Measurements from ENCODE around the gene NBAS.
"Not testable (repeated sequence)": the region's sequence is repeated elsewhere in the genome, so short reads cannot be mapped to it uniquely, and the experiment has no call there.

Gene NBAS

DNA sequence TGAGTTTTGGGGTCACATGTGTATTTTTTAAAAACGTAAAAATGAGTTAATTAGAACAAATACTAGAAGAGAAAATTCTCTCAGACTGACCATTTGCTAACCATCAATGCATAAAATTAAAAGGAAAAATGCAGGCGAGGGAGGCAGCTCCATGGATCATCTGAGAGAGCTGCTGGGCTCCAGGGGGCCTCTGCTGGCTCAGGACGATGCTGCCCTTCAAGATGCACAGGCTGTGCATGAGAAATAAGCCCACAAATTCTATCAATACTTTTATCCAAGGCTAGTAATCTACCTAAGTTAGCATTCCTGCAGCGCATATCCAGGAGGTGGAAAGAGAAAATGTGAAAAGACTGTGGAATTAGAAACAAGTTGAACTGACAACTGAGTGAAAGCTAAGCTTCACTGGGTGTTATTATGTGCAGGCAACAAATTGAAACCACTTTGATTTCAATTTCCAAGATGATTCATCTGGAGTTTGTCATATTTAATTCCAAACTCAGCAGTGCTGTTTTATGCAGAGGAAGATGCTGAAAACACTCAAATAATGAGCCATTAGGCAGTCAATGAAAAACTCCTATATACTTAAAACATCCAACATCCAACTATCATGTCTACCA, 261.1 kb downstream of the NBAS start:
- DNase-seq = no peak

DNA sequence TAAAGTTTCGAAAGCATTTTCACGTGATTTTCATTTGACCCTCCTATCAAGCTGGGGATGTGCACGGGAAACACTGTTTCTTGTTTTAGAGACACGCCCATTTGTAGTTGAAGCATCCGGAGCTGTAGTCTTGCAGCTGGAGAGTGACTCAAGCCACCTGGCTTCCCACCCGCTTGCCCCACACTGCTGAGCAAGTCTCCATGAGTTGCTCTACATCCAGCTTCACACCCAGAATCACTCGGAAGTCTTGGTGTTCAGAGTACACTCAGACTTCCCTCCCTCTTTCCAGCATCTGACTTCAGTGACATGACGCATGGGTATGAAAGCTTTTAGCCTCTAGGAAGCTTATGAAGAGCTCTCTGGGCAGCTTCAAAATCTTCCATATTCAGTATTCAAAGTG, 262.4 kb downstream of the NBAS start:
- DNase-seq = no peak

DNA sequence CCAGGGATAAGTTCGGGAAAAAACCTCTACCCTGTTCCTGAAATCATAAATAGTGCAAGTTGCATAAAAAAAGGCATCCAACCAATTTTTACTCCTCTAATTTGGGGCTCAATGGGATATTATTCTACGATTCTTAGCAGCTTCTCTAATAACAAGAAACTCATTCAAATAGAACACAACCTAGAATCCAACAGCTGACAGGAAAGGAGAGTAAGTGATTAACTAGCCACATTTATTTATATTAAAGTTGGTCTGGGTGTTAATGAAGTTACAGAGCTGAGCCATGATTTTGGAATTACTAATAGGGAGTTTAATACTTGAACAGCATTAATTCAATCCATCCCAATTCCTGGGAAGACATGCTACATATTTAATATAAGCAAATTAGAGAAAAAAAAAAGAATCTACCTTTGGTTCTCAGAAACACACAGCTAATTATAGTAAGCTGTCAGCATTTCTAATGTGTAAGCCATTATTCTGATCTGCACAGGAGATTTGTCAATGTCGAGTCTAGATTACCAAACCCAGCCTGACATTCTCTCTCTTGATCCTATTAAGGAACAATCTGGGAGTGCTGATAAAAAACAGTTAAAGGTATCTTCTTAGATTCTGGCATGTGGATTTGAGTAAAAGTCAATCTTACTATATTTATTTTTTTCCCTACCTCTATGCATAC, 267.7 kb downstream of the NBAS start:
- no peak for DNase-seq

DNA sequence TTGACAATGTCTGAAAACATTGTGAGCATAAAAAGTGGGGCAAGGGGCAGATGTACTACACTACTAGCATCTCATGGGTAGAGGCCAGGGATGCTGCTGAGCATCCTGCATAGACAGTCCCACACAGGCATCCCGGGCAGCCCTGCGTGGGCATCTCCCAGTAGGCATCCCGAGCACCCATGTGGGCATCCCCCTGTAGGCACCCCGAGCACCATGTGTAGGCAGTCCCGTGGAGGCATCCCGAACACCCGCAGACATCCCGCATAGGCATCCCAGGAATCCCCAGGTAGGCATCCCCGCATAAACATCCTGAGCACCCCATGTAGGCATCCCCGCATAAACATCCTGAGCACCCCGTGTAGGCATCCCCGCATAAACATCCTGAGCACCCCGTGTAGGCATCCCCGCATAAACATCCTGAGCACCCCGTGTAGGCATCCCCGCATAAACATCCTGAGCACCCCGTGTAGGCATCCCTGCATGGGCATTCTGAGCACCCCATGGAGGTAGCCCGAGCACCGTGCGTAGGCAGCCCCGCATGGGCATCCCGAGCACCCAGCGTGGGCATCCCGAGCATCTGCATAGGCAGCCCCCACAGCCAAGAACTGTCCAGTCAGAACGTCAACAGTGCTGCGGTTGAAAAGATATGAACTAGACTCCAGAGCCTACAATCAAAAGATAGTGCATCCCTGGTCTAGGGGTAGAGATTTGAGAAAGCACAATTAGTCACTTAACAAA, 273.5 kb downstream of the NBAS start:
- no peak for DNase-seq

DNA sequence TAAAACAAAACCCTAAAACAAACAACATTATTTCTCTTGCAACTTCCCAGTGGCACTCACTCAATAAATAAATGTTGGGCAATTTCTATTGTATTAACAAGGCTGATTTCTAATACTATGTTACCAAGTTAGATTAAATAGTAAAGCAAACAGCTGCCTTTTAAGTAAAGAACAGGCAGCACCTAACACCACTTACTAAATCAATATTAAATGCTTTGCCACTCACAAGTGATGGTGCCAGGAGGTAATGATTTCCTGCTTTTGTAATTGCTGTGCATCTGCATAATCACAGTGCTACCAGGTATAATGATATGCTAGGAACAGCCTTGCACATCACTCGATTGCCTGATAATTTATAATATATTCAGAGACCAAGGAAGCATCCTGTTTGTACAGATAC, 276.5 kb downstream of the NBAS start:
- no peak for DNase-seq

DNA sequence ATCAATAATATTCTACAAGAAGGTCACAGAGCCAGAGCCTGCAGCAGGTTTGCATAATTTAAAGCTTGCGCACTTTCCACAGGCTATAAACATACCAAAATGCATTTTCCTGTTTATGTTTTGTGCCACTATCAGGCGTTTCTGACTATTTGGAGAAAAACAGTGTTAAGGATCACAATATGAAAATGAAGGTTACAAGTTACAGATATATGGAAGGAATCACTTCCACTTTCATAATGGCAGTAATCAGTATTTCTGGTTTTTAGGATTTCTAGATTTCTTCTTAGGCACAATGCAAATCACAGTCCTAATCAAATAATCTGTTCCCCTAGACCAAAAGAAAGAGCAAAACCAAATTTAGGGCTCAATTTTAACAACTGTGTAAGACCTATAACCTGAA, 279.5 kb downstream of the NBAS start:
- DNase-seq = no peak

DNA sequence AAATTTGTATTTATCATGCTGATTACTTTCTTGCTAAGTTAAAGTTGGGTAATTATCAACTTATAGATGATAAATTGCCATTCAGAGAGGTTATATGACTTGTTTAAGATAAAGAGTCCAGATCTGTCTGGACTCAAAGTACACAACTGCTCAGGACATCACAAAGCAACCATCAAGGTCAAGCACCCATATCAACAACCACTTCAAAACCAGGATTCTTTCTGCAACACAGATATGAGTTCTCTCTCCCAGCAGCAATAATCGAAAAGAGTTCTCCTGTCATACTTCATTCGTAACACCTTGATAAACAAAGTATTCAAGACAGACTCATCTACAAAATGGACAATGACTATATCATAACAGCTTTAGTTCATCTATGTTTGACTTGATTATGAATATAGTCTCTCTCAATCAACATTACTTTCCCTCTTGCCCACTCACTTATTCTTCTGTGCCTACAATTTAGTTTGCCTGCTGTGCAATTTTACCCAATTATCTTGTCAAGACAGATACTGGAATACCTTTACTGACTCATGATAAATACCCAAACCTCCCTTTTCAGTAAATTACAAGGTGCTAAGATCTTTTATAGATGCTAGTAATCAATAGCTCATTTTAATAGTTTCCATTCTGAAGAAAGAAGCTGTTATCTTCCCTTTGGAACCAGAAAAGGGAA, 281.8 kb downstream of the NBAS start:
- DNase-seq = no peak

DNA sequence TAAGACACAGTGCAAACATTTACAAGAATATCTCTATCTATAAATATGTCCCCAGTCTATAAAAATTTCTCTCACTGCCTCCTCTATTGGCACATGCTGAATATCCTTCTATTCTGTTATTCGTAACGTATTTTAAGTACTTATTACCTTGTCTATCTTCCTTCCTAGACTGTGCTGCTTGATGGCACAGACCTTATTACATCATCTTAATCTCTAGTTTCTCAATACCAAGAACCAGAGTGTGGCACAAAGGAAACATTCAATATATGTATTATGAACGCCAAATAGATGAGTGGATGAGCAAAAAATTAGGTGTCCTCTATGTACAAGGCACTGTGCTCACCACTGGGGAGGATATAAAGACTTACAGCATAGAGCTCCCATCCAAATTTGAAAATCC, 282.8 kb downstream of the NBAS start:
- DNase-seq = no peak

DNA sequence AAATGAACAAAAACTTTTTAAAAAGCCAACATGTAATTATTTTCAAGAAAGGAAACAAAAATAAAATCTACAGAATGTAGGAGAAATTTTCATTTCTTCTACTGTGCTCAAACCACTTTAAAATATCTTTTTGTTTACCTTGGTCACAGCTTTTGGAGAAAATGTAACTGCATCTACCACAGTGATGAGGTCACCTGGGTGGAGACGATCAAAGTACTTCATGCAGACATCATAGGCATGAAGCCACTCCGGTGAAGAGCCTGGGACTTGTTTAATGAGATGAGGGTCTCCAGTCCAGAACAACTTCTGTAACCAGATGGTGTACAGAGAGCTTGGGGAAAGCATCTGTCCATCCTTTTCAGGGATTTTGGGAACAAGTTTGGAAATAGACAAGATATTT, 285.8 kb downstream of the NBAS start:
- DNase-seq = no peak

DNA sequence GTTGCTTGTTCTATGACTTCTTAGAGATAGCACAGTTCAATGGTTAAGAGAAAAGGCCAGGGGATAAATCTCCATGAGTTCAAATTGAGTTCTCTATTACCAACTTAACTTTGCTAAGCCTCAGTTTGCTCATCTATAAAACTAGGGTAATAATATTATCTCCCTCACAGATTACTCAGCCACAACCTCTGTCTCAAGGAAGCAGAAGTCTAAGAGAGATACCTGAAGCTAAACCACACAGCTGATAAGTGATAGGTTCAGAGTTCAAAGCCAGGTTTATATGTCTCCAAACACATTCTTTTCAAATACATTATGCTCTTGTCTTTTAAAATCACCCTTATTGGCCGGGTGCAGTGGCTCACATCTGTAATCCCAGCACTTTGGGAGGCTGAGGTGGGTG, 287.7 kb downstream of the NBAS start:
- DNase-seq = peak in 1 of 5 experiments; percentile 6

DNA sequence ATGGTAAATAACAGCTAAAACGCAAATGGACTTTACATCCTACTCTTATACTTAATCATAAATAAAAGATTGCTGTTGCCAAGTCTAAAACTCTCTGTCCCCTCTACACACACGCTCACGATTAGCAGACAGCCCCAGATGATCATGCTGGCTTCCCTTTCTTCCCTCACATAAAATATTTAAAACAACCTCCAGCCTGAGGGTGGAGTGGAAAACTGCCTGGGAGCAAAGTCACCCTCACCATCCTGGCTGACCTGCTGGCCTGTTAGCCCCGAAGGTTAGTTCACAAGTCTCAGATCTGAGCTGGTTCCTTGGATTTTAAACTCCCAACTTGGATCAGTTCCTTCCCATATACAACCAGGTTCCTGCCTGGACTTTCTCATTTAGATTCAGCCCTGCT, 288.2 kb downstream of the NBAS start:
- DNase-seq = no peak

DNA sequence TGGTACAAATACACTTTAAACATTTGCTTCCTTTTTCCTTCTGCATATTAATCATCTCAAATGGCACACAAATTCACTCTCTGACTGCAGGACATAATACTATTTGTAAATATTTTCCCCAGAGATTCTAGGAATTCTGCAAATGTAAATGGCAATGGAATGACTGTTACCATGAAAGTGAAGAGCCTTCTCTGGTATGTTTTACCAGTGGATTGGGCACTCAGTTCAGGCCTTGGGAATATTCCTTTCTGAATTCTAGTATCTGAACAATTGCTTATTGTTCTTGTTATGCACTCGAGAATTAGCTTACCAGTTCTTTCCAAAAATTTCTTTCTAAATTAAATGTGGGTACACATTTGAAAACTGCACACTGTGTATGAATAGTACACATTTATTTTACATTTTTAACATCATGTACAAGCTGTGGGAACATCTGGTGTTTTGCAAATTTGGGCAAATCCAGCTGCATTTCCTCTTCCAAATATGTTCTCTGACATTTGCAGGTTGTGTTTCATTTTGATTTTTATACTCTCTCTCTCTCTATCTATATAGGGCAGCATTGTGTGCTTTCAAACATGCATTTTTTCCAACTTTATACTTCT, 289.1 kb downstream of the NBAS start:
- no peak for DNase-seq

DNA sequence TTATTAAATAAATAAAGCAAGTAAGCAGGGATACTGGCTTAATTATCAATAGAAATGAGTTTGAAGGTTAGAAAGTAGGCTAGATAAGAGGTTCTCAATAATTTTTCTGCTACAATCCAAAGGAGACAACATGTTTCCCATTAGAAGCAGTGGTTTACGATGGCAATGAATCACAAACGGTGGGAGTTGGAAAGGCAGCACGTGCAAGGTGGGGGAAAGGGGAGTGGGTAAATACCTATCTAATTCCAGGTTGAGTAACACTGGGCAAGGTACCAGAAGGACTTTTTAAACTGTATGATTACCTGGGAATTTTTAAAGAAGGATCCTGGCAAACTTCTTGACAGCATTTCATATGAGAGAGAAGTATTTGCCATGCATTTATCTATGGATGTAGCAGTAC, 289.9 kb downstream of the NBAS start:
- no peak for DNase-seq

DNA sequence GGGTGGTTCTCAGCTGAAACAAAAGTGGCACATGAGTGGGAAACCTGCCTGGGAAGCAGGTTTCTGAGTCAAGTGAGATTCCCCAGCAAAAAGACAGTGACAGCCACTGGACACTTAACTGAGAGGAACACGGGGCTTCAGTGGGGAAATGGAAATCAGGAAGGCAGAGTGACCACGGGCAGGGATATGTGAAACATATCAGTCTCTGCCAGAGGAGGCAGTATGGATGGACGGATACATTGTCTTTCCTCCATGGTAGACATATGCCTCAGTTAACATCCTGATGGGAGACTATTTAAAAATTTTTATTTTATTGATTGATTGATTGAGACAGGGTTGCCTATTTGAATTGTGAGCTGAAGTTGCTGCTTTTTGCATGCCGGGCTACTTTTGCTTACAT, 292.1 kb downstream of the NBAS start:
- DNase-seq = no peak

DNA sequence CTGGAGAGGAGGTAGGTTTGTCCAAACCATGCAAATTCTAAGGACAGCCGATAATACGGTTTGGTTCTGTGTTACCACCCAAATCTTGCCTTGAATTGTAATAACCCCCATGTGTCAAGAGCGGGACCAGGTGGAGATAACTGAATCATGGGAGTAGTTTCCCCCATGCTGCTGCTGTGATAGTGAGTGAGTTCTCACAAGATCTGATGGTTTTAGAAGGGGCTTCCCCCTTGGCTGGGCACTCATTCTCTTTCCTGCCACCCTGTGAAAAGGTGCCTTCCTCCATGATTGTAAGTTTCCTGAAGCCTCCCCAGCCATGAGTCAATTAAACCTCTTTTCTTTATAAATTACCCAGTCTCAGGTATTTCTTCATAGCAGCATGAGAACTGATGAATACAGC, 295.2 kb downstream of the NBAS start:
- no peak for DNase-seq

DNA sequence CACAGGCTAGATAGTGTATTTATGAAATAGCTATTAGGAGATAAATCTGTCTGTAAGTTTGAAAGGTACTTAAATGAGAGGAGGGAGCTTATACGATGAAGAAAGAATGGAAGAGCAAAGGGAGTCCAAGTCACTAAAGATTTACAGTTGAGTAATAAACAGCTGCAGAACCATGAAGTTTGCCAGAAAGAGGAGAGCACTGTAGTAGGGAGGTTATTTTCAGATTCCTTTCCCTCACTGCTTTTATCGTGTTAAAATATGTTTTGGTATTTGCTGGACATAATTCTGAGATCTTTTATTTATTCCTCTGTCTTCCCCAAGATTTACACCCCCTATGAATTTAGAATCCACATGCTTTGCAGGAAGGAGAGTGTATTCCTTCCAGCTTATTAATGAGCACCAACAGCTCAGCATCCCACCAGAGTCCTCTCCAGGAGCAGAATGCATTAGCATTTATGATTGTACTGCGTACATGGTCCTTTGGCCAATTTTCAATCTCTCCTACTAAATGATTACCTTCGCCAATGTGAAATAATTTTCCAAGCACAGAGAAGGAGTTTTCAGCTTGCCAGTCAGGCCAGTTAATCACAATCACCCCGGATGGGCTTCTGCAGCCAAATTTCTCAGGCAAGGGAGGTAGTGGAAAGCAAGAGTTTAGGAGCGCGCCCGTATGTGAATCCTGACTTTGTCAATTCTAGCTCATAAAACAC, 297.0 kb downstream of the NBAS start:
- DNase-seq = no peak

DNA sequence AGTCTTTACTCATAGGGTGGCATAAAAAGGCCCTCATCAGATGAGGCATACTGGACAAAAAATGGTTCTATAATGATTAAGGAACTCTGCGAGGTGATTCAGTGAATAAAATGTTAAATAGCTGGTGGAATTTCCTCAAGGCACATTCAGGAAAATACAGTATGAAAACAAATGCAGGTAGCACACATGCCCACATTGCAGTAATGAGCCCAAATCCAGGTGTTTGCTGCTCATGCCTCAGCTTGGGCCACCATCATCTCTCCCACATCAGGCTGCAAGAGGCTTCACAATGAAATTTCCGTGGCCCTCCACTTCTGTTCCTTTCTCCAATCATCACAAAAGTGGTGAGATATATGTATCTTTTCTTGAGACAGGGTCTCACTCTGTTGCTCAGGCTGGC, 298.3 kb downstream of the NBAS start:
- DNase-seq = no peak

DNA sequence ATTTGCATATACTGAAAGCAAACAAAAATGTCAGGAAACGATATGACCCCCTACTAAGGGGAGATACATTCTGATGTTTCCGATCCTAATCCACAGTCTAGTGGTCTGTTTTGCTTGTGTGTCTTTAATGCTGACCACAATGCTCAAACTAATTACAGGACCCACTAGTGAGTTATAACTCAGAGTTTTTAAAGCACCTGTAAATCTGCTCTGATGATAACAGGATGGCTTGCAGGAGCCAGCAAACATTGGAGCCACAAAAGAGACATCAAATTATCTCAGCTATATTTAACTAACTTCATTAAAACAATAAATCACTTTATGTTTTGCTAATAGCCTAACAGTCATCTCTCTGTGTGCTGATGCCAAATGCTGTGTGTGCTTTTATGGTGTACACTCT, 300.3 kb downstream of the NBAS start:
- DNase-seq = no peak

DNA sequence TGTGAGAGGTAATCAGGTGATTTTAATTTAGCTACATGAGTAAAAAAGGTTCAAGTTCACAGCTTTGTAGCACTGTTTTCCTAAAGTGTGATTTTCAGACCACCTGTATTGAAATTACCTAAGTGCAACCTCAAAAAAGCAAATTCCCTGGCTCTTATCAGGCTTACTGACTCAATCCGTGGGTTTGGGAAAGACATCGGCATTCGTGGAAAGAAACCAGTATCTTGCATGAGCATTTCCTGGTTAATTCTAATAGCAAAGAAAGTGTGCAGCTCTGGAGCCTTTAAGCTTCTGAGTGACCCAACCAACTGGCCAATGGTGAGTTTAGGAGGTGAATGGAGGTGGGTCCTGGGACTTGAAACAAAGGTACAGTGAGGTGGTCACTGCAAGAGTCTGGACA, 300.9 kb downstream of the NBAS start:
- no peak for DNase-seq

DNA sequence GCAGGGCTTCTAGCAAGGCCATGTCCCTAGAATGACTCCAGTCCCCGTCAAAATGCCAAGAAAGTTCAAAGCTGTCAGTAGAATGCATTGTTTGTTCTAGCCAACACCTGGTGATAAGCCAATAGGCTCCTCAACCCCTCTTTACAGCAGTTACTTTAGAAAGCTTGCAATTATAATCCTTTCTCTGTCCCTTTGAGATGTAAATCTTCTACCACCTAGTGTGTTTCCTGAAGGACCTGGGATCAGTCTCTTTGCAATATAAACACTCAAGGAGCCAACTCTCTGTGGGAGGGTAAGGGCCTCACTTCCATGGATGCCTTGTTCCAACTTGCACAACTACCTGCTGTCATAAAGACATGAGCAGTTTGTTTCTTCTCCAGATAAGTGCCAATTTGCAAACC, 301.8 kb downstream of the NBAS start:
- no peak for DNase-seq

DNA sequence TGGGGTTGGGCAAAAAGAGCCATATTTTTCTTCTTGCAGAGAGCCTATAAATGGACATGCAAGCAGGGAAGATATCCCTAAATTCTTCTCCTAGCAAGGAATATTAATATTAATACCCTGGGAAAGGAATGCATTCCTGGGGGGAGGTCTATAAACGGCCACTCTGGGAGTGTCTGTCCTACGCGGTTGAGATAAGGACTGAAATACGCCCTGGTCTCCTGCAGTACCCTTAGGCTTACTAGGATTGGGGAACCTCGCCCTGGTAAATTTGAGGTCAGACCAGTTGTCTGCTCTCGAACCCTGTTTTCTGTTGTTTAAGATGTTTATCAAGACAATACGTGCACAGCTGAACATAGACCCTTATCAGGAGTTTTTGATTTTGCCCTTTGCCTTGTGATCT, 302.7 kb downstream of the NBAS start:
- not testable (repeated sequence) for DNase-seq

DNA sequence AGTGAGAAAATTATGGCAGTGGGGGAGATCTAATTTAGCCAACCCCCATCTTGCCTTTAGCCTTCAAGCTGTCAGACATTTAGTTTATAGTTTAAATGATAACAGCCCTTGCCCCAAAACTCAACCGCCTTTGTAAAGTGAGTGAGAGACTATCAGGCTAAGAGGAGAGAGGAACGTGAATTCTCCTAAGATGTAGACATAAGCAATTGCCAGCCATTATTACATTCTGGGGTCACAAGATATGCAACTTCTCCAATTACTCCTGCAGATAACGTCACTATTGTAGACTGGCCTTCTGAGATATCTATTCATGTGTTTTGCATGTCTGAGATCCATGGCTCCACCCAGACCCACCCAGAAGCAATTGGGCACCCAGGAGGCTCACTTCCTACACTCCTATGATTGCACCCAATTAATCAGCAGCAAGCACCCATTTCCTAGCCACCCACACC, 307.3 kb downstream of the NBAS start:
- no peak for DNase-seq

DNA sequence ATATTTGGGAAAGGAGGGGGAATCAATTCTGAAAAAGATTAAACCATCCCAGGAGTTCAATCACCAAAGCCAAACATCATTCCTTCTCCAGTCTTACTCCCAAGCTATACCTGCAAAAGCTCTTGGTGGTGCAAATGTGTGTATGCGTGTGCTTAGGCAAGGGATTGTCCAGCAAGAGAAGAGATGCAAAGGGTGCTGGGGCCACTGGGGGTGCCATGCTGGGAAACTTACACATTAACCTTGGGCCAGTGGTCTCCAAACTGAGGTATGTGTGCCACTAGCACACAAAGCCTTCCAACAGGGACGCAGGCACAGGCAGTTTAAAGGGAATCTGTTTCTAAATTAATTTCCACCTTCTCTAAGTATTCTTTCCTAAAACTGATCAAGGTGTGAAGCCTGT, 307.9 kb downstream of the NBAS start:
- DNase-seq = no peak
